Epithelial cell of proximal tubule (primary cell): ENCODE data around the gene TNFRSF18. TPM values are rescaled to one million over a fixed set of nuclear protein-coding genes. Genes with fewer than 3 reads are reported as not detected.
"Not testable (repeated sequence)": the region's sequence is repeated elsewhere in the genome, so short reads cannot be mapped to it uniquely, and the experiment has no call there.

ENCODE experiments used
- DNase-seq: peaks from one replicate; pipeline ENCODE4 v3.0.0-alpha.2; 2011; ENCODE audit warnings: low read depth
- H3K4me3 ChIP-seq: 2 replicates; pipeline ENCODE4 v1.5.1; 2011; ENCODE audit warnings: low read depth, mild to moderate bottlenecking, low read length
- total RNA-seq: library from RNA; depleted of rRNA; stranded (reverse); fragments of >200 nt; gene quantifications from 2 replicates; pipeline ENCODE4 v1.2.3, GENCODE V29; 2015
- TF ChIP-seq, protein P1 (sequence below): conservative IDR thresholded peaks from 2 replicates; pipeline ENCODE4 v1.5.1; 2012; ENCODE audit warnings: low read depth, mild to moderate bottlenecking, low read length

TNFRSF18 gene
- total RNA-seq, 1 donor from 2014 or later, result 3.1 TPM

DNA sequence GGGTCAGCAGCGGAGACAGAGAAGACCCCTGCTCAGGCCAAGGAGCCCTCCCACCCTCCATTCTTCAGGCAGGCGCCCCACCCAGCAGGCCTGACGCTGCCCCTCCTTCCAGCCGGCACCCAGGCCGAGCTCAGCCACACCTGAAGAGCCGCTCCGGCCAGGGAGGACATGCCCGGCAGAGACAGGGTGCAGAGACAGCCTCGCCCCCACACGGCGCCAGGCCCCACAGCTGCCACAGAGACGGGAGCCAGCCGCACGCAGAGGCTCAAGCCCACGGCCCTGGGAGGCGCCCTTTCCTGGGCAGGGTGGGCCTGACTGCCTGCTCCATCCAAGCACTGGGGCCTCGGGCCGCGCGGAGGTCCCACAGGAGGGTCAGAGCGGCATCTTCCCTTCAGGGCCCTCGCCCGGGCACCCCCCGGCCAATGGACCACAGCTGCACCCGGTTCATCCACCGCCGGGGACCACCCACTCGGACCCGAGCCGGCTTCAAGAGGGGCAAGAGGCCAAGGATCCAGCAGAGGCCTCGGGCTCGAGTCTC lies 27.5 kb downstream of the TNFRSF18 start:
- H3K4me3 ChIP-seq, result no peak overlapping the region
- DNase-seq, result no peak
- TF ChIP-seq, protein P1, sequence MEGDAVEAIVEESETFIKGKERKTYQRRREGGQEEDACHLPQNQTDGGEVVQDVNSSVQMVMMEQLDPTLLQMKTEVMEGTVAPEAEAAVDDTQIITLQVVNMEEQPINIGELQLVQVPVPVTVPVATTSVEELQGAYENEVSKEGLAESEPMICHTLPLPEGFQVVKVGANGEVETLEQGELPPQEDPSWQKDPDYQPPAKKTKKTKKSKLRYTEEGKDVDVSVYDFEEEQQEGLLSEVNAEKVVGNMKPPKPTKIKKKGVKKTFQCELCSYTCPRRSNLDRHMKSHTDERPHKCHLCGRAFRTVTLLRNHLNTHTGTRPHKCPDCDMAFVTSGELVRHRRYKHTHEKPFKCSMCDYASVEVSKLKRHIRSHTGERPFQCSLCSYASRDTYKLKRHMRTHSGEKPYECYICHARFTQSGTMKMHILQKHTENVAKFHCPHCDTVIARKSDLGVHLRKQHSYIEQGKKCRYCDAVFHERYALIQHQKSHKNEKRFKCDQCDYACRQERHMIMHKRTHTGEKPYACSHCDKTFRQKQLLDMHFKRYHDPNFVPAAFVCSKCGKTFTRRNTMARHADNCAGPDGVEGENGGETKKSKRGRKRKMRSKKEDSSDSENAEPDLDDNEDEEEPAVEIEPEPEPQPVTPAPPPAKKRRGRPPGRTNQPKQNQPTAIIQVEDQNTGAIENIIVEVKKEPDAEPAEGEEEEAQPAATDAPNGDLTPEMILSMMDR, result no peak

DNA sequence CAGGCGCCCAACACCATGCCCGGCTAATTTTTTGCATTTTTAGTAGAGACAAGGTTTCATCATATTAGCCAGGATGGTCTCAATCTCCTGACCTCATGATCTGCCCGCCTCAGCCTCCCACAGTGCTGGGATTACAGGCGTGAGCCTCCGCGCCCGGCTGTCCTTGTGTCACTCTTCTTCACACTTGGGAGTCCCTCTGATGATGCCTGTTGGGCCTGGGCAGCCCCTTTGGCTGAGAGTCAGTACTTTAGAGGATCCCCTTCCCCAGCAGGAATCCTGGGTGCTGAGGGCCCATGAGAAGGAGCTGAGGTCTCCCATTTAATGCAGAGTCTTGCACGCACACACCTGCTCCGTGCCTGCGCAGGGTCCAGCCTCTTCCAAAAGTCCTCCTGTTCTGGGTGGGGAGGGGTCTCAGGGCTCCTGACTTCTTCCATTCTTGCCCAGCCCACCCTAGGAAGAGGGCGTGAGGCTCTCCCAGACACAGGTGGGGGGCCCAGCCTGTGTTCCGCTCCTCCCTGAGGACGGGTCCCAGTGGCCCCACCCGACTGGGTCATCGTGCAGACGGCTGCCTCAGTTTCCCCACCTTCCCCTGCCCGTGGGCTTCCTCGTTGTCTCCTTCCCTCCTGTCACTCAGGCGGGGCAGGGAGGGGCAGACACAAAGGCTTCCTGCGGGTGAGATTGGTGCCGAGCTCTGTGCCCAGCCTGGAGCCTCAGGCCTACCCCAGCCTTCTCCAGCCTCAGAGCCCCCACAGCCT lies 28.8 kb downstream of the TNFRSF18 start:
- no peak overlapping the region for H3K4me3 ChIP-seq
- DNase-seq, result no peak
- TF ChIP-seq, protein P1, result no peak

DNA sequence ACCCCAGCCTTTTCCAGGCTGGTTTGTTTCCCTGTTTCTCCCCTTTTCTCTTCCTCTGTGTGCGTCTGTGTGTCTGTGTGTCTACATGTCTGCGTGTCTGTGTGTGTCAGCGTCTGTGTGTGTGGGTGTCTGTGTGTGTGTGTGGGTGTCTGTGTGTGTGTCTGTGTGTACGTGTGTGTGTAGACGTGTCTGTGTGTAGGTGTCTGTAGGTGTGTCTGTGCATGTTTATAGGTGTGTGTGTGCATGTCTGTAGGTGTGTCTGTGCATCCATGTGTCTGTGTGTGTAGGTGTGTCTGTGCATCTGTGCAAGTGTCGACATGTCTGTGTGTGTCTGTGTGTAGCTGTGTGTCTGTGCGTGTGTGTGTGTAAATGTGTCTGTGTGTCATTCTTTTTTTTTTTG lies 29.5 kb downstream of the TNFRSF18 start:
- TF ChIP-seq, protein P1, result no peak
- no peak for DNase-seq
- H3K4me3 ChIP-seq, result no peak overlapping the region

DNA sequence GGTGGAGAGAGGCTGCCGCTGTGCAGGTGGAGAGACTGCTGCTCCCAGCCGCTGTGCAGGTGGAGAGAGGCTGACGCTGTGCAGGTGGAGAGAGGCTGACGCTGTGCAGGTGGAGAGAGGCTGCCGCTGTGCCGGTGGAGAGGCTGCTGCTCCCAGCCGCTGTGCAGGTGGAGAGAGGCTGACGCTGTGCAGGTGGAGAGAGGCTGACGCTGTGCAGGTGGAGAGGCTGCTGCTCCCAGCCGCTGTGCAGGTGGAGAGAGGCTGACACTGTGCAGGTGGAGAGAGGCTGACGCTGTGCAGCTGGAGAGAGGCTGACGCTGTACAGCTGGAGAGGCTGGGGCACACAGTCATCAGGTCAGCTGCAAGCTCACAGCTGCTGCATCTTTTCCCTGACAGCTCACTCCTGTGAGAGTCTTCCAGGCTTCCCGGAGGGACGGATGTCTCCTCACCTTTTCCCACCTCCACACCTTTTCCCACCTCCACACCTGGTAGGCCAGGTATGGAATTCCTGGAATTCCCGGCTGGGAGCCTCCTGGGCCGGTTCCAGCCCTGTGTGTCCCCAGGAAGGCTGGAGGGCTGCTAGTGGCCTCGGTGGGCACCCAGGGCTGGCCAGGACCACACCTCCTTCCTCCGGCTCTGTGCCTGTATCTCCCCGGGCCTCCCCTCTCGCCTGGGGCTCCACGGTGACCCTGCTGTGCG lies 30.2 kb downstream of the TNFRSF18 start:
- DNase-seq, result not testable (repeated sequence)

DNA sequence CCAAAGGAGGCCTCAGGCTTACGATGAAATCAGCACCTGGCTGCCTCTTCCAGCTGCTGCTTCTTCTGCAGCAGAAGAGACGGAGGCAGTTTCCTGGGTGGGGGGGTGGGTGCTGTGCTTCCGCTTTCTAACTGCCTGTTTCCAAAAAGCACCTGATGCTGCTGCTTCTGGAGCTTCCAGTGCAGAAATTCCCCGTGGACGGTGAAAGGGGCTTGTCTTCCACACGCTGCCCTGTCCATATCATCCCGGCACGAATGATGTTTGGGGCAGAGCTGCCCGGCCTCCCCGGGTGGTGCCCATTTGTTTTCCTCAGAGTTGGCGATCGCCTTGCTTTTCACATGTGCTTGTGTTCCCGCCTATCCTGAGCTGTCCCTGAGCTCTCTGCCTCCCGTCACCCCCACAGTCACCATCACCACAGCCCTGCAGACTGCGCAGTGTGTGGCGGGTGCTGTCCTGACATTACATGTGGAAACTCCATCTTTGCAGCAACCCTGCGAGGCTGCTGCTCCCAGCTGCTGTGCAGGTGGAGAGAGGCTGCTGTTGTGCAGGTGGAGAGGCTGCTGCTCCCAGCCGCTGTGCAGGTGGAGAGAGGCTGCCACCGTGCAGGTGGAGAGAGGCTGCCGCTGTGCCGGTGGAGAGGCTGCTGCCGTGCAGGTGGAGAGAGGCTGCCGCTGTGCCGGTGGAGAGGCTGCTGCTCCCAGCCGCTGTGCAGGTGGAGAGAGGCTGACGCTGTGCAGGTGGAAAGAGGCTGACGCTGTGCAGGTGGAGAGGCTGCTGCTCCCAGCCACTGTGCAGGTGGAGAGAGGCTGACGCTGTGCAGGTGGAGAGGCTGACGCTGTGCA lies 30.9 kb downstream of the TNFRSF18 start:
- DNase-seq, result no peak
- TF ChIP-seq, protein P1, result no peak
- no peak overlapping the region for H3K4me3 ChIP-seq

More for the DNA sequence above, 30.2 kb downstream of the TNFRSF18 start:
- H3K4me3 ChIP-seq, result not testable (repeated sequence)

DNA sequence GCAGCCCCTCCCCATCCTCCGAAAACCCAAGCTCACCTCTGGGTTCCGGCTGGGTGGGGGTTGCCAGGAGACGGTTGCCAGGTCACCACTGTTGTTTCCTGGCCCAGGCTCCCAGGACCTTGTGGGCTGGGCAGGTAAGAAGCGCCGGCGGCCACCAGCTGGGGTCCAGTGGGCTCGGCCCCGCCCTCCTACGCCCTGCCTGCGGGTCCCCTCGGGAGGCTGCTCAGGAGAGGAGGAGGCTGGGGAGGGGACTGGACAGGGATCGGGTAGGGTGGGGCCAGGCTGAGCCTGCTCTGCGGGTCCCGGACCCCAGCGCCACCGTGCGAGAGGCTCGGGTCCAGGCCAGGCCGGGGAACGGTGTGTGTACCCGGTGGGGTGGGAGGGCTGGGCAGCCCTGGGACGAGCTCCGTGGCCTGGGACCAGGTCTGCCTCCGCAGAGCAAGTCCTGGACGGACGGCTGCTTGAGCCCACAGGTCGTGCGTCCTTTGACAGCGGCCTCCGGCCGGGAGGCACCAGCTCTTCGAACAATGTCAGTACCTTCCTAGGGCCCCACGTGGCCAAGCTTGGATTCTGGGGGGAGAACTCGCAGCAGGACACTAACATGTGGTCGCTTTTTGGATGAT lies 32.5 kb downstream of the TNFRSF18 start, which contains the start of gene TTLL10:
TSS of gene TTLL10 (plus strand) at position 88 of the 623 bp plus-strand sequence. CDS start 5,336 bp downstream, outside the sequence.
- no peak for DNase-seq
- no peak within 1 kb of the TSS for H3K4me3 ChIP-seq
- TF ChIP-seq, protein P1, result no peak
